Frontal cortex (tissue), 4 donors: ENCODE measurements around the gene CRHR2. TPM values are rescaled to one million over a fixed set of nuclear protein-coding genes. Genes with fewer than 3 reads are reported as not detected.
"Not testable (repeated sequence)": the region's sequence is repeated elsewhere in the genome, so short reads cannot be mapped to it uniquely, and the experiment has no call there.

Experiments
- DNase-seq, 2 donors: peaks; one replicate each; pipeline ENCODE4 v3.0.0; 2012; ENCODE audit warnings: low spot score in 2 of 2
- FAIRE-seq: peaks from 2 replicates; lab custom pipeline; 2012; peaks lifted over from hg19 to GRCh38; lab: Jason Lieb, UNC
- total RNA-seq: library from RNA; depleted of rRNA; stranded (reverse); fragments of >200 nt; gene quantifications from one replicate; pipeline ENCODE4 v1.2.3, GENCODE V29; 2014
- donor health status: control.
- donor health status: control.
- donor health status: control.

CRHR2 gene
- 0.41 TPM for total RNA-seq

- DNase-seq (peak; percentile 40 to 51), FAIRE-seq (no peak)
Measured at GRCh38 chr7:30682212-30683083, at the start of gene CRHR2. TSS of gene CRHR2 (minus strand) at chr7:30682456. CDS start at chr7:30682280, 176 bp downstream.

- no peak for DNase-seq
- FAIRE-seq = no peak
Measured at GRCh38 chr7:30731581-30731980, 49.3 kb upstream of the CRHR2 start.

- FAIRE-seq = no peak
- no peak for DNase-seq
Measured at GRCh38 chr7:30730996-30731395, 48.7 kb upstream of the CRHR2 start.

- FAIRE-seq = no peak
- no peak for DNase-seq
Measured at GRCh38 chr7:30730097-30730496, 47.8 kb upstream of the CRHR2 start.

- no peak for FAIRE-seq
- no peak for DNase-seq
Measured at GRCh38 chr7:30729642-30730041, 47.4 kb upstream of the CRHR2 start.

GRCh38 chr7:30728591-30729100, 46.4 kb upstream of the CRHR2 start:
- no peak for FAIRE-seq

GRCh38 chr7:30727061-30727945, 45.0 kb upstream of the CRHR2 start:
- FAIRE-seq (no peak), DNase-seq (no peak)

More at GRCh38 chr7:30728591-30729100, 46.4 kb upstream of the CRHR2 start:
- no peak for DNase-seq

GRCh38 chr7:30726296-30727006, 44.2 kb upstream of the CRHR2 start:
- FAIRE-seq (no peak), DNase-seq (no peak)

GRCh38 chr7:30723776-30724175, 41.5 kb upstream of the CRHR2 start:
- DNase-seq (no peak), FAIRE-seq (no peak)

GRCh38 chr7:30722671-30723070, 40.4 kb upstream of the CRHR2 start:
- DNase-seq (no peak), FAIRE-seq (no peak)

- no peak for FAIRE-seq
- no peak for DNase-seq
Measured at GRCh38 chr7:30722187-30722586, 39.9 kb upstream of the CRHR2 start.

GRCh38 chr7:30721211-30721610, 39.0 kb upstream of the CRHR2 start:
- DNase-seq (no peak), FAIRE-seq (no peak)

GRCh38 chr7:30719434-30719833, 37.2 kb upstream of the CRHR2 start:
- FAIRE-seq, DNase-seq: not testable (repeated sequence)

GRCh38 chr7:30717181-30717580, 34.9 kb upstream of the CRHR2 start:
- DNase-seq = no peak

GRCh38 chr7:30714129-30714528, 31.9 kb upstream of the CRHR2 start:
- FAIRE-seq = no peak

More at GRCh38 chr7:30717181-30717580, 34.9 kb upstream of the CRHR2 start:
- FAIRE-seq = no peak

GRCh38 chr7:30713392-30713791, 31.1 kb upstream of the CRHR2 start:
- FAIRE-seq (no peak), DNase-seq (no peak)

More at GRCh38 chr7:30714129-30714528, 31.9 kb upstream of the CRHR2 start:
- DNase-seq = no peak

GRCh38 chr7:30710669-30711068, 28.4 kb upstream of the CRHR2 start:
- FAIRE-seq = no peak
- no peak for DNase-seq

GRCh38 chr7:30709549-30709948, 27.3 kb upstream of the CRHR2 start:
- no peak for DNase-seq
- no peak for FAIRE-seq

- FAIRE-seq = no peak
Measured at GRCh38 chr7:30708983-30709382, 26.7 kb upstream of the CRHR2 start.

GRCh38 chr7:30708412-30708811, 26.2 kb upstream of the CRHR2 start:
- no peak for FAIRE-seq
- no peak for DNase-seq

More at GRCh38 chr7:30708983-30709382, 26.7 kb upstream of the CRHR2 start:
- no peak for DNase-seq
